Lower leg skin (tissue), 3 donors: ENCODE data around the gene AIF1.

ENCODE experiments used
- POLR2A ChIP-seq, 2 donors: fragments of 450-650 bp; IDR thresholded peaks; one replicate each; pipeline ENCODE4 v1.6.1; 2016 to 2017; ENCODE audit warnings: antibody characterized with exemption in 2 of 2, mild to moderate bottlenecking in 1 of 2, moderate library complexity in 1 of 2
- TF ChIP-seq, protein P1 (sequence below), 3 donors: fragments of 450-650 bp; IDR thresholded peaks; one replicate each; pipeline ENCODE4 v1.5.1; 2016; ENCODE audit warnings: antibody characterized with exemption in 3 of 3, mild to moderate bottlenecking in 3 of 3, moderate library complexity in 2 of 3

DNA sequence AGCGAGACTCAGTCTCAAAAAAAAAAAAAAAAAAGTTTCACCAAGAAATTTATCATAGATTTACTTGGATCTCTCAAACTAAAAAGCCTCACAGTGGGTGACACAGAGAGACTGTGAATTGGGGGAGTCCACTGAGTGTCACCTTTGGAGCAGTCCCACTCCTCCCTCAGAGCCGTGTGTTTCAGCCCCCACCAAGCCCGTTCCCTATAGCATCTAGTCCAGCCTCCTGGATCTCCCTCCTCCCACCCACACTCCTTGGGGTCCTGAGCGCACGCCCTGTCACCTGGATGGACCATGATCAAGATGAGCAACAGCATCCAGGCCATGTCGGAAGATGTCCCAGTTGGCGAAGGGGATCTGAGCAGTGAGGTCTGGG lies 22.6 kb upstream of the AIF1 start:
- TF ChIP-seq, protein P1, sequence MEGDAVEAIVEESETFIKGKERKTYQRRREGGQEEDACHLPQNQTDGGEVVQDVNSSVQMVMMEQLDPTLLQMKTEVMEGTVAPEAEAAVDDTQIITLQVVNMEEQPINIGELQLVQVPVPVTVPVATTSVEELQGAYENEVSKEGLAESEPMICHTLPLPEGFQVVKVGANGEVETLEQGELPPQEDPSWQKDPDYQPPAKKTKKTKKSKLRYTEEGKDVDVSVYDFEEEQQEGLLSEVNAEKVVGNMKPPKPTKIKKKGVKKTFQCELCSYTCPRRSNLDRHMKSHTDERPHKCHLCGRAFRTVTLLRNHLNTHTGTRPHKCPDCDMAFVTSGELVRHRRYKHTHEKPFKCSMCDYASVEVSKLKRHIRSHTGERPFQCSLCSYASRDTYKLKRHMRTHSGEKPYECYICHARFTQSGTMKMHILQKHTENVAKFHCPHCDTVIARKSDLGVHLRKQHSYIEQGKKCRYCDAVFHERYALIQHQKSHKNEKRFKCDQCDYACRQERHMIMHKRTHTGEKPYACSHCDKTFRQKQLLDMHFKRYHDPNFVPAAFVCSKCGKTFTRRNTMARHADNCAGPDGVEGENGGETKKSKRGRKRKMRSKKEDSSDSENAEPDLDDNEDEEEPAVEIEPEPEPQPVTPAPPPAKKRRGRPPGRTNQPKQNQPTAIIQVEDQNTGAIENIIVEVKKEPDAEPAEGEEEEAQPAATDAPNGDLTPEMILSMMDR (IDR thresholded peaks at IDR 0.05), result no peak
- TF ChIP-seq POLR2A (IDR thresholded peaks at IDR 0.05), result no peak
